HG03097 (cell line): ENCODE measurements around the gene PCDHA13.
"Not testable (repeated sequence)": the region's sequence is repeated elsewhere in the genome, so short reads cannot be mapped to it uniquely, and the experiment has no call there.

Experiments used
- ATAC-seq: cut with Tn5 transposase; IDR thresholded peaks from one replicate; pipeline ENCODE4 v1.9.1; 2021; ENCODE audit not compliant: unreplicated experiment, low FRiP score

PCDHA13 gene, protein sequence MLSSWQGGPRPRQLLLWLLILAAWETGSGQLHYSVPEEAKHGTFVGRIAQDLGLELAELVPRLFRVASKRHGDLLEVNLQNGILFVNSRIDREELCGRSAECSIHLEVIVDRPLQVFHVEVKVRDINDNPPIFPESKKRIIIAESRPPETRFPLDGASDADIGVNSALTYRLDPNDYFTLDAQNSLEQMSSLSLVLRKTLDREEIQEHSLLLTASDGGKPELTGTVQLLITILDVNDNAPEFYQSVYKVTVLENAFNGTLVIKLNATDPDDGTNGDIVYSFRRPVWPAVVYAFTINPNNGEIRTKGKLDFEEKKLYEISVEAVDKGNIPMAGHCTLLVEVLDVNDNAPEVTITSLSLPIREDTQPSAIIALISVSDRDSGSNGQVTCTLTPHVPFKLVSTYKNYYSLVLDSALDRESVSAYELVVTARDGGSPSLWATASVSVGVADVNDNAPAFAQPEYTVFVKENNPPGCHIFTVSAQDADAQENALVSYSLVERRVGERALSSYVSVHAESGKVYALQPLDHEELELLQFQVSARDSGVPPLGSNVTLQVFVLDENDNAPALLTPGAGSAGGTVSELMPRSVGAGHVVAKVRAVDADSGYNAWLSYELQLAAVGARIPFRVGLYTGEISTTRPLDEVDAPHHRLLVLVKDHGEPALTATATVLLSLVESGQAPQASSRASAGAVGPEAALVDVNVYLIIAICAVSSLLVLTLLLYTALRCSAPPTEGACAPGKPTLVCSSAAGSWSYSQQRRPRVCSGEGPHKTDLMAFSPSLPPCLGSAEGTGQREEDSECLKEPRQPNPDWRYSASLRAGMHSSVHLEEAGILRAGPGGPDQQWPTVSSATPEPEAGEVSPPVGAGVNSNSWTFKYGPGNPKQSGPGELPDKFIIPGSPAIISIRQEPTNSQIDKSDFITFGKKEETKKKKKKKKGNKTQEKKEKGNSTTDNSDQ

DNA sequence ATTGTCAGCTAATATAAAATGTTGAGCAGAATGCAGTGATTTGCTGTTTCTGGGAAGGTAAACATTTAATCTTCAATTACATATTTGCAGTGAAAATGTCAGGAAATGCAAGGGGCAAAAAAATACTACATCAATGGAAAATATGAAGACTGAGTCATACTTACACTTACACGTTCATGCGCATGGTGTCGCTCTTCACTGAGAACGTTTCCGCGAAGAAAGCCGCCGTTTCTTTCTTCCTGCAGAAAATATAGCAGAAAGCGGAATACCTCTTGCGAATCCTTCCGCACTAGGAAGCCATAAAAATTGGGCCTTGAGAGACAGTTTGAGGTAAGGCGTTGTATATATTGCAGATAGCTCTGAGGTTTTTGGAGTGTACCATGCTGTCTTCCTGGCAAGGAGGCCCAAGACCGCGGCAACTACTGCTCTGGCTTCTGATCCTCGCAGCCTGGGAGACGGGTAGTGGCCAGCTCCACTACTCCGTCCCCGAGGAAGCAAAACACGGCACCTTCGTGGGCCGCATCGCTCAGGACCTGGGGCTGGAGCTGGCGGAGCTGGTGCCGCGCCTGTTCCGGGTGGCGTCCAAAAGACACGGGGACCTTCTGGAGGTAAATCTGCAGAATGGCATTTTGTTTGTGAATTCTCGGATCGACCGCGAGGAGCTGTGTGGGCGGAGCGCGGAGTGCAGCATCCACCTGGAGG lies at the start of gene PCDHA13:
Gene PCDHA13, plus strand, starts transcription at position 236 of the 702 bp plus-strand sequence. Its CDS starts 145 bp downstream, at position 381.
- no peak for ATAC-seq

DNA sequence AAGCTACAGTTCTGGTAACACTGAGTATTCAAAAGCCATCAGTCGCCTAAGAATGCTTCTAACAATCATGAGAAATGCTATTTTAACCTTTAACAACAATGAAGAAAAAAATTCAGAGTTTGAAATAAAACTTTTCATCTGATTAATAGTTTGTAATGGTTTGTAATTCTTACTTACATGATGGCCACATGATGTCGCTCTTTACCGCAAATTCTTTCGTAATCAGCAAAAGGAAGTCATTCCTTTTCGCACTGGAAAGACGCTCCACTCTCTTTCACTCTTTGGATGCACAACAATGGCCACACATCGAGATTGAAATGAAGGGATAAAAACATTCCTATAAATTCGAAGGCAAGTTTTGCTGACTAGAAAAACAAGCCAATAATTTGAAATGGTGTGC lies 47.9 kb upstream of the PCDHA13 start, which contains the start of gene PCDHA7:
Gene PCDHA7, plus strand, starts transcription at position 277 of the 400 bp plus-strand sequence. Its CDS starts 115 bp downstream, at position 392.
- ATAC-seq, result no peak

DNA sequence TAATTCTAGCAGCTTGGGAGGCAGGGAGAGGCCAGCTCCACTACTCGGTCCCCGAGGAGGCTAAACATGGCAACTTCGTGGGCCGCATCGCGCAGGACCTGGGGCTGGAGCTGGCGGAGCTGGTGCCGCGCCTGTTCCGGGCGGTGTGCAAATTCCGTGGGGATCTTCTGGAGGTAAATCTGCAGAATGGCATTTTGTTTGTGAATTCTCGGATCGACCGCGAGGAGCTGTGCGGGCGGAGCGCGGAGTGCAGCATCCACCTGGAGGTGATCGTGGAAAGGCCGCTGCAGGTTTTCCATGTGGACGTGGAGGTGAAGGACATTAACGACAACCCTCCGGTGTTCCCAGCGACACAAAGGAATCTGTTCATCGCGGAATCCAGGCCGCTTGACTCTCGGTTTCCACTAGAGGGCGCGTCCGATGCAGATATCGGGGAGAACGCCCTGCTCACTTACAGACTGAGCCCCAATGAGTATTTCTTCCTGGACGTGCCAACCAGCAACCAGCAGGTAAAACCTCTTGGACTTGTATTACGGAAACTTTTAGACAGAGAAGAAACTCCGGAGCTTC lies 47.4 kb upstream of the PCDHA13 start:
- not testable (repeated sequence) for ATAC-seq

DNA sequence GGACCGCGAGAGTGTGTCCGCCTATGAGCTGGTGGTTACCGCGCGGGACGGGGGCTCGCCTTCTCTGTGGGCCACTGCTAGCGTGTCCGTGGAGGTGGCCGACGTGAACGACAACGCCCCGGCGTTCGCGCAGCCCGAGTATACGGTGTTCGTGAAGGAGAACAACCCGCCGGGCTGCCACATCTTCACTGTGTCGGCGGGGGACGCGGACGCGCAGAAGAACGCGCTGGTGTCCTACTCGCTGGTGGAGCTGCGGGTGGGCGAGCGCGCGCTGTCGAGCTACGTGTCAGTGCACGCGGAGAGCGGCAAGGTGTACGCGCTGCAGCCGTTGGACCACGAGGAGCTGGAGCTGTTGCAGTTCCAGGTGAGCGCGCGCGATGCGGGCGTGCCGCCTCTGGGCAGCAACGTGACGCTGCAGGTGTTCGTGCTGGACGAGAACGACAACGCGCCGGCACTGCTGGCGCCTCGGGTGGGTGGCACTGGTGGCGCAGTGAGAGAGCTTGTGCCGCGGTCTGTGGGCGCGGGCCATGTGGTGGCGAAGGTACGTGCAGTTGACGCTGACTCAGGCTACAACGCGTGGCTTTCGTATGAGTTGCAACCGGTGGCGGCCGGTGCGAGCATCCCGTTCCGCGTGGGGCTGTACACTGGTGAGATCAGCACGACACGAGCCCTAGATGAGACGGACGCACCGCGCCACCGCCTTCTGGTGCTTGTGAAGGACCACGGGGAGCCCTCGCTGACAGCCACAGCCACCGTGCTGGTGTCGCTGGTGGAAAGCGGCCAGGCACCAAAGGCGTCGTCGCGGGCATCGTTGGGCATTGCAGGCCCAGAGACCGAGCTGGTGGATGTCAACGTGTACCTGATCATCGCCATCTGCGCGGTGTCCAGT lies 46.1 kb upstream of the PCDHA13 start:
- no peak for ATAC-seq

DNA sequence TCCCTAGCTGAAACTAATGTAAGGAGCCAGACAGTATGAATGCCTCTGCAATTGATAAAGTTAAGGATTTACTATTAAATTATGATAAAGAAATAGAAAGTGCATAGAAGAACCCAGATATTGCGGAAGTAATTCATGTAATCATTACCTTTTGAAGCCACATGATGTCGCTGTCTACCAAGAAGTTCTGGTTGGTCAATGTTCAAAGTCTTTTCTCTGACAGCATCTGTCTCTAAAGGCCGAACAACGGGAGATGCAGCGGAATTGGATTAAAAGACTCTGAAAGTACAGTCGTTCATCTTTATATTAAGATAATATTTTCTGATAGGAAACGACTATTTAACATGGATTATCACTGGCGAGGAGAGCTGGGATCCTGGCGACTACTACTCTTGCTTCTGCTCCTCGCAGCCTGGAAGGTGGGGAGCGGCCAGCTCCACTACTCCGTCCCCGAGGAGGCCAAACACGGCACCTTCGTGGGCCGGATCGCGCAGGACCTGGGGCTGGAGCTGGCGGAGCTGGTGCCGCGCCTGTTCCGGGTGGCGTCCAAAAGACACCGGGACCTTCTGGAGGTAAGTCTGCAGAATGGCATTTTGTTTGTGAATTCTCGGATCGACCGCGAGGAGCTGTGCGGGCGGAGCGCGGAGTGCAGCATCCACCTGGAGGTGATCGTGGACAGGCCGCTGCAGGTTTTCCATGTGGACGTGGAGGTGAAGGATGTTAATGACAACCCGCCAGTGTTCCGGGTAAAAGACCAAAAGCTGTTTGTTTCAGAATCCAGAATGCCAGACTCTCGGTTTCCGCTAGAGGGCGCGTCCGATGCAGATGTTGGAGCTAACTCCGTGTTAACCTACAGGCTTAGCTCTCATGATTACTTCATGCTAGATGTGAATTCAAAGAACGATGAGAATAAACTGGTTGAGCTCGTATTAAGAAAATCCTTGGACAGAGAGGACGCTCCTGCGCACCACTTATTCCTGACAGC lies 40.7 kb upstream of the PCDHA13 start, which contains the start of gene PCDHA8:
Gene PCDHA8, plus strand, starts transcription at position 210 of the 985 bp plus-strand sequence. Its CDS starts 135 bp downstream, at position 345.
- ATAC-seq, result no peak

DNA sequence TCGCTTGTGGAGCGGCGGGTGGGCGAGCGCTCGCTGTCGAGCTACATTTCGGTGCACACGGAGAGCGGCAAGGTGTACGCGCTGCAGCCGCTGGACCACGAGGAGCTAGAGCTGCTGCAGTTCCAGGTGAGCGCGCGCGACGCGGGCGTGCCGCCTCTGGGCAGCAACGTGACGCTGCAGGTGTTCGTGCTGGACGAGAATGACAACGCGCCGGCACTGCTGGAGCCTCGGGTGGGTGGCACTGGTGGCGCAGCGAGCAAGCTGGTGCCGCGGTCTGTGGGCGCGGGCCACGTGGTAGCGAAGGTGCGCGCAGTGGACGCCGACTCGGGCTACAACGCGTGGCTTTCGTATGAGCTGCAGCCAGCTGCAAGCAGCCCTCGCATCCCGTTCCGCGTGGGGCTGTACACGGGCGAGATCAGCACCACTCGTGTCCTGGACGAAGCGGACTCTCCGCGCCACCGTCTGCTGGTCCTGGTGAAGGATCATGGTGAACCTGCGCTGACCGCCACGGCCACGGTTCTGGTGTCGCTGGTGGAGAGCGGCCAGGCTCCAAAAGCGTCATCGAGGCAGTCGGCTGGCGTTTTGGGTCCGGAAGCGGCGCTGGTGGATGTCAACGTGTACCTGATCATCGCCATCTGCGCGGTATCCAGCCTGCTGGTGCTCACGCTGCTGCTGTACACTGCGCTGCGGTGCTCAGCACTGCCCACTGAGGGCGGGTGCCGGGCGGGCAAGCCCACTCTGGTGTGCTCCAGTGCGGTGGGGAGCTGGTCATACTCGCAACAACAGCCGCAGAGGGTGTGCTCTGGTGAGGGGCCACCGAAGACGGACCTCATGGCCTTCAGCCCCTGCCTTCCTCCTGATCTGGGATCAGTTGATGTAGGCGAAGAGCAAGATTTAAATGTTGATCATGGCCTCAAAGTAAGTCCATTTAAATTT lies 38.9 kb upstream of the PCDHA13 start:
- no peak for ATAC-seq

DNA sequence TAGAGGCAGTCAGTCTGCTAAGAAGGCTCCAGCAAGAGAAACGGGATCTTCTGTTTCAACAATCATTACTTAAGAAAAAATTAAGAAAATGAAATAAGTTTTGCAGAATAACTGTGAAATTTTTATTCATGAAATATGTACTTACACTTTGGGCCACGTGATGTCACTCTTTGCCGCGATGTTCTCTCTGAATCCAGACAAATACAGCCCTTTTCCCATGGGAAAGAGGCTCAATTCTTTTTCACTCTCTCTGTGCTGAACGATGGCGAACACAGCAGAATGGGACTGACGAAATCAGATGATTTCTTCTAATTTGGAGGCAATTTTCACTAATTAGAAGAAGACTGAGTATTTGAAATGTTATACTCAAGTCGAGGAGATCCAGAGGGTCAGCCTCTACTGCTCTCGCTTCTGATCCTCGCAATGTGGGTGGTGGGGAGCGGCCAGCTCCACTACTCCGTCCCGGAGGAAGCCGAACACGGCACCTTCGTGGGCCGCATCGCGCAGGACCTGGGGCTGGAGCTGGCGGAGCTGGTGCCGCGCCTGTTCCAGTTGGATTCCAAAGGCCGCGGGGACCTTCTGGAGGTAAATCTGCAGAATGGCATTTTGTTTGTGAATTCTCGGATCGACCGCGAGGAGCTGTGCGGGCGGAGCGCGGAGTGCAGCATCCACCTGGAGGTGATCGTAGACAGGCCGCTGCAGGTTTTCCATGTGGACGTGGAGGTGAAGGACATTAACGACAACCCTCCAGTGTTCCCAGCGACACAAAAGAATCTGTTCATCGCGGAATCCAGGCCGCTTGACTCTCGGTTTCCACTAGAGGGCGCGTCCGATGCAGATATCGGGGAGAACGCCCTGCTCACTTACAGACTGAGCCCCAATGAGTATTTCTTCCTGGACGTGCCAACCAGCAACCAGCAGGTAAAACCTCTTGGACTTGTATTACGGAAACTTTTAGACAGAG lies 33.5 kb upstream of the PCDHA13 start, which contains the start of gene PCDHA9:
Gene PCDHA9, plus strand, starts transcription at position 244 of the 964 bp plus-strand sequence. Its CDS starts 114 bp downstream, at position 358.
- ATAC-seq, result not testable (repeated sequence)

DNA sequence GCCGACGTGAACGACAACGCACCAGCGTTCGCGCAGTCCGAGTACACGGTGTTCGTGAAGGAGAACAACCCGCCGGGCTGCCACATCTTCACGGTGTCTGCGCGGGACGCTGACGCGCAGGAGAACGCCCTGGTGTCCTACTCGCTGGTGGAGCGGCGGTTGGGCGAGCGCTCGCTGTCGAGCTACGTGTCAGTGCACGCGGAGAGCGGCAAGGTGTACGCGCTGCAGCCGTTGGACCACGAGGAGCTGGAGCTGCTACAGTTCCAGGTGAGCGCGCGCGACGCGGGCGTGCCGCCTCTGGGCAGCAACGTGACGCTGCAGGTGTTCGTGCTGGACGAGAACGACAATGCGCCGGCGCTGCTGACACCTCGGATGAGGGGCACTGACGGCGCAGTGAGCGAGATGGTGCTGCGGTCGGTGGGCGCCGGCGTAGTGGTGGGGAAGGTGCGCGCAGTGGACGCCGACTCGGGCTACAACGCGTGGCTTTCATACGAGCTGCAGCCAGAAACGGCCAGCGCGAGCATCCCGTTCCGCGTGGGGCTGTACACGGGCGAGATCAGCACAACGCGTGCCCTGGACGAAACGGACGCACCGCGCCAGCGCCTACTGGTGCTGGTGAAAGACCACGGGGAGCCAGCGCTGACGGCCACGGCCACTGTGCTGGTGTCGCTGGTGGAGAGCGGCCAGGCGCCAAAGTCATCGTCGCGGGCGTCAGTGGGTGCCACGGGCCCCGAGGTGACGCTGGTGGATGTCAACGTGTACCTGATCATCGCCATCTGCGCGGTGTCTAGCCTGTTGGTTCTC lies 31.9 kb upstream of the PCDHA13 start:
- ATAC-seq, result not testable (repeated sequence)

DNA sequence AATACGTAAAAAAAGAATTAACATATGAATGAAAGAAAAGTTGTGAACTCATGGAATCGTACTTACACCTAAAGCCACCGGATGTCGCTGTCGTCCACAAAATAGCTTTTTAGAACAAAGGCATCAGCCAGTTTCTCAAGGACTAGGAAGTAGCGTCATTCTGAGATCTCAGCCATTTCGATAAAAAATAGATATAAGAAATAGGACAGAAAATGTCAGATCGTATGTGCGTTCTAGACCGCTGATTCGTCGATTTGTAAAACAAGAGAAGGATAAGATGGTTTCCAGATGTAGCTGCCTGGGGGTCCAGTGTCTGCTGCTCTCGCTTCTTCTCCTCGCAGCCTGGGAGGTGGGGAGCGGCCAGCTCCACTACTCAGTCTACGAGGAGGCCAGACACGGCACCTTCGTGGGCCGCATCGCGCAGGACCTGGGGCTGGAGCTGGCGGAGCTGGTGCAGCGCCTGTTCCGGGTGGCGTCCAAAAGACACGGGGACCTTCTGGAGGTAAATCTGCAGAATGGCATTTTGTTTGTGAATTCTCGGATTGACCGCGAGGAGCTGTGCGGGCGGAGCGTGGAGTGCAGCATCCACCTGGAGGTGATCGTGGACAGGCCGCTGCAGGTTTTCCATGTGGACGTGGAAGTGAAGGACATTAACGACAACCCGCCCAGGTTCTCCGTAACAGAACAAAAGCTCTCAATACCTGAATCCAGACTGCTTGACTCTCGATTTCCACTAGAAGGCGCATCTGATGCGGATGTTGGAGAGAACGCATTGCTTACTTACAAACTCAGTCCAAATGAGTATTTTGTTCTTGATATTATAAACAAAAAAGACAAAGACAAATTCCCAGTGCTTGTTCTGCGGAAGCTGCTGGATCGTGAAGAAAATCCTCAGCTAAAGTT lies 25.9 kb upstream of the PCDHA13 start, which contains the start of gene PCDHA10:
Gene PCDHA10, plus strand, starts transcription at position 126 of the 903 bp plus-strand sequence. Its CDS starts 152 bp downstream, at position 278.
- ATAC-seq, result no peak

DNA sequence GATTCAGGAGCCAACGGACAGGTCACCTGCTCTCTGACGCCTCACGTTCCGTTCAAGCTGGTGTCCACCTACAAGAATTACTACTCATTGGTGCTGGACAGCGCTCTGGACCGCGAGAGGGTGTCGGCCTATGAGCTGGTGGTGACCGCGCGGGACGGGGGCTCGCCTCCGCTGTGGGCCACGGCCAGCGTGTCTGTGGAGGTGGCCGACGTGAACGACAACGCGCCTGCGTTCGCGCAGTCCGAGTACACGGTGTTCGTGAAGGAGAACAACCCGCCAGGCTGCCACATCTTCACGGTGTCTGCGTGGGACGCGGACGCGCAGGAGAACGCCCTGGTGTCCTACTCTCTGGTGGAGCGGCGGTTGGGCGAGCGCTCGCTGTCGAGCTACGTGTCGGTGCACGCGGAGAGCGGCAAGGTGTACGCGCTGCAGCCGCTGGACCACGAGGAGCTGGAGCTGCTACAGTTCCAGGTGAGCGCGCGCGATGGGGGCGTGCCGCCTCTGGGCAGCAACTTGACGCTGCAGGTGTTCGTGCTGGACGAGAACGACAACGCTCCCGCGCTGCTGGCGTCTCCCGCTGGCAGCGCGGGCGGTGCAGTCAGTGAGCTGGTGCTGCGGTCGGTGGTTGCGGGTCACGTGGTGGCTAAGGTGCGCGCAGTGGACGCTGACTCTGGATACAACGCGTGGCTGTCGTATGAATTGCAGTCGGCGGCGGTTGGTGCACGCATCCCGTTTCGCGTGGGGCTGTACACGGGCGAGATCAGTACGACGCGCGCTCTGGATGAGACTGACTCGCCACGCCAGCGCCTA lies 24.5 kb upstream of the PCDHA13 start:
- no peak for ATAC-seq

DNA sequence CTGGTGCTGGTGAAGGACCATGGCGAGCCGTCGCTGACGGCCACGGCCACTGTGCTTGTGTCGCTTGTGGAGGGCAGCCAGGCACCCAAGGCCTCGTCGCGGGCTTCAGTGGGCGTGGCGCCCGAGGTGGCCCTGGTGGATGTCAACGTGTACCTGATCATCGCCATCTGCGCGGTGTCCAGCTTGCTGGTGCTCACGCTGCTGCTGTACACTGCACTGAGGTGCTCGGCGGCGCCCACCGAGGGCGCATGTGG lies 24.0 kb upstream of the PCDHA13 start:
- no peak for ATAC-seq

DNA sequence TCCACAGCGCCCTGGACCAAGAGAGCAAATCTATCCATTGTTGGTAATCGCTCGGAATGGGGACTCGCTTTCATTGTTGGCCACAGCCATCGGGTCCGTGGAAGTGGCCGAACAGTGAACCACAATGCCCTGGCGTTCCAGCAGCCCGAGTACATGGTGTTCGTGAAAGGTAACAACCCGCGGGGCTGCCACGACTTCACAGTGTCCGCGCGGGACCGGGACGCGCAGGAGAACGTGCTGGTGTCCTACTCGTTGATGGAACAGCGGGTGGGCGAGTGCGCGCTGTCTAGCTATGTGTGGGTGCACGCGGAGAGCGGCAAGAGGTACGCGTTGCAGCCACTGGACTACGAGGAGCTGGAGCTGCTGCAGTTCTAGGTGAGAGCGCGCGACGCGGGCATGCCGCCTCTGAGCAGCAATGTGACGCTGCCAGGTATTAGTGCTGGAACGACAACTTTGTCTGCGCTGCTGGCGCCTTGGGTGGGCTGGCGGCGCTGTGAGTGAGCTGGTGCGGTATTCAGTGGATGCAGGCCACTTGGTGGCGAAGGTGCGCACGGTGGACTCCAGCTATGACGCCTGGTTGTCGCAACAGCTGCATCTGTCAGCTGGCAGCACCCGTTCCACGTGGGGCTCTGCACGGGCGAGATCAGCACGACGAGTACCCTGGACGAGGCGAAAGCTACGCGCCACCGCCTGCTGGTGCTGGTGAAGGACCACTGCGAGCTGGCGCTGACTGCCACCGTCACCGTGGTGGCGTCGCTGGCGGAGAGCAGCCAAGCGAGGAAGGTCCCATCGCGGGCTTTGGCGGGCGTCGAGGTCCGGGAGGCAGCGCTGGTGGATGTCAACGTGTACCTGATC lies 19.3 kb upstream of the PCDHA13 start:
- ATAC-seq, result no peak
